Caco-2 (cell line): ENCODE results near the gene KIF6. TPM values are rescaled to one million over a fixed set of nuclear protein-coding genes. Genes with fewer than 3 reads are reported as not detected.

Source experiments
- BruUV-seq: library from RNA; stranded (reverse); fragments of 400-500 nt; replicated peaks from 2 replicates; lab custom pipeline; 2021; lab: Mats Ljungman, UMichigan
- CTCF ChIA-PET: fragments of 300-600 bp; sonication (Branson Sonifier 250); formaldehyde crosslinking; loops from one replicate; lab custom pipeline; 2022; ENCODE audit warnings: antibody characterized with exemption; lab: Charles Lee
- POLR2A ChIA-PET: fragments of 300-600 bp; sonication (Branson Sonifier 250); formaldehyde crosslinking; loops from one replicate; lab custom pipeline; 2022; ENCODE audit warnings: antibody characterized with exemption; lab: Charles Lee
- DNase-seq, 2 experiments: peaks; one replicate each; pipeline versions ENCODE4 v3.0.0 to v3.0.0-alpha.2; 2020 to 2022
- H3K27me3 ChIP-seq: replicated peaks from 2 replicates; pipeline ENCODE4 v1.6.0; 2011; ENCODE audit warnings: low read length; ENCODE audit not compliant: control insufficient read depth, insufficient read depth
- H3K36me3 ChIP-seq: 2 replicates; pipeline ENCODE4 v1.5.1; 2011; ENCODE audit warnings: low read length; ENCODE audit not compliant: control insufficient read depth, insufficient read depth
- H3K4me1 ChIP-seq: fragments of 250-450 bp; sonication (Bioruptor Pico); 2 replicates; pipeline ENCODE4 v1.5.1; 2020; ENCODE audit warnings: mild to moderate bottlenecking
- H3K4me3 ChIP-seq: 2 replicates; pipeline ENCODE4 v1.5.1; 2011; ENCODE audit warnings: low read depth, mild to moderate bottlenecking, control low read depth, low read length
- H3K9me3 ChIP-seq: fragments of 250-450 bp; sonication (Bioruptor Pico); 2 replicates; pipeline ENCODE4 v1.5.1; 2020; ENCODE audit warnings: mild to moderate bottlenecking, moderate library complexity
- H3K27ac Mint-ChIP-seq: one replicate; pipeline ENCODE4 v1.8.0; 2022; ENCODE audit warnings: mixed read lengths; ENCODE audit not compliant: unreplicated experiment
- H3K27me3 Mint-ChIP-seq: one replicate; pipeline ENCODE4 v1.8.0; 2022; ENCODE audit warnings: mixed read lengths; ENCODE audit not compliant: insufficient read depth, unreplicated experiment
- H3K36me3 Mint-ChIP-seq: one replicate; pipeline ENCODE4 v1.8.0; 2022; ENCODE audit warnings: mild to moderate bottlenecking, mixed read lengths; ENCODE audit not compliant: insufficient read depth, unreplicated experiment
- H3K4me1 Mint-ChIP-seq: one replicate; pipeline ENCODE4 v1.8.0; 2022; ENCODE audit warnings: low read depth, mixed read lengths; ENCODE audit not compliant: unreplicated experiment
- H3K4me3 Mint-ChIP-seq: one replicate; pipeline ENCODE4 v1.8.0; 2022; ENCODE audit warnings: mild to moderate bottlenecking, moderate library complexity, mixed read lengths; ENCODE audit not compliant: unreplicated experiment
- H3K9me3 Mint-ChIP-seq: one replicate; pipeline ENCODE4 v1.8.0; 2022; ENCODE audit warnings: mixed read lengths; ENCODE audit not compliant: unreplicated experiment
- intact Hi-C: fragments of 100-400 bp; cut with micrococcal nuclease; formaldehyde crosslinking; loops from one replicate; pipeline ENCODE4 v1.10.0; 2022; ENCODE audit not compliant: unreplicated experiment
- total RNA-seq: library from RNA; stranded (reverse); gene quantifications from 2 replicates; pipeline ENCODE4 v1.2.3, GENCODE V29; 2022
- TF ChIP-seq, protein P1 (sequence below), 2 experiments: fragments of 200-600 bp in 1 of 2; IDR thresholded peaks; 1 replicate in 1 of 2; 2 replicates in 1 of 2; pipeline versions ENCODE4 v1.5.1 to v1.8.0; 2011 to 2022; ENCODE audit warnings: antibody characterized with exemption in 1 of 2, control low read depth in 1 of 2, inconsistent platforms in 1 of 2, low read depth in 1 of 2, low read length in 1 of 2, mild to moderate bottlenecking in 1 of 2, moderate library complexity in 1 of 2; ENCODE audit not compliant: insufficient read depth in 1 of 2, severe bottlenecking in 1 of 2, unreplicated experiment in 1 of 2

KIF6 gene
- total RNA-seq, 1 experiment from 2014 or later = not detected

DNA sequence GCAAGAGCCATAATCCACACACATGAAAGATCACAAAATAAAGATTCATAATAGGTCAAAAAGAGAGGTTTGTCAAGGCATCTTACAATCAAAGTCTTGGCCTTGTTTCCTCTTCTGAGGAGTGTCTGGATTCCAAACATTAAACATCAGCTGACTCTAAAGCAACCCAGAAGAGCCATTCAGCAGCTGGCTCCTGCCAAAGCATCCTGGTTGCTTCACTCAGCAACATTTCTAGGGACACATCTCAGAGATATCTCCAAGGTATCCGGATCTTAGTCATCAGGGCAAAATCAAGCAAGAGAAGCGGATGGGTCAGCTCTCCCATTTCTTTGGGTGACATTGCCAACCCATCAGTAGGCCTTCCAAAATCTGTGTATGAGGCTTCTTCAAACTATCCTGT, 139.6 kb downstream of the KIF6 start:
- Mint-ChIP-seq H3K27ac (no peak overlapping the region), H3K4me3 (no peak overlapping the region), H3K9me3 (no peaks in the 10 kb centered on the region), H3K27me3 (no peaks in the 10 kb centered on the region), H3K36me3 (no peaks in the 10 kb centered on the region), H3K4me1 (no peaks in the 10 kb centered on the region)
- Histone ChIP-seq H3K4me1 (no peaks in the 10 kb centered on the region), H3K9me3 (no peaks in the 10 kb centered on the region), H3K27me3 (no peaks in the 10 kb centered on the region; the same call in 1 of the 2 replicates), H3K36me3 (no peaks in the 10 kb centered on the region), H3K4me3 (no peak overlapping the region)
- TF ChIP-seq, protein P1, sequence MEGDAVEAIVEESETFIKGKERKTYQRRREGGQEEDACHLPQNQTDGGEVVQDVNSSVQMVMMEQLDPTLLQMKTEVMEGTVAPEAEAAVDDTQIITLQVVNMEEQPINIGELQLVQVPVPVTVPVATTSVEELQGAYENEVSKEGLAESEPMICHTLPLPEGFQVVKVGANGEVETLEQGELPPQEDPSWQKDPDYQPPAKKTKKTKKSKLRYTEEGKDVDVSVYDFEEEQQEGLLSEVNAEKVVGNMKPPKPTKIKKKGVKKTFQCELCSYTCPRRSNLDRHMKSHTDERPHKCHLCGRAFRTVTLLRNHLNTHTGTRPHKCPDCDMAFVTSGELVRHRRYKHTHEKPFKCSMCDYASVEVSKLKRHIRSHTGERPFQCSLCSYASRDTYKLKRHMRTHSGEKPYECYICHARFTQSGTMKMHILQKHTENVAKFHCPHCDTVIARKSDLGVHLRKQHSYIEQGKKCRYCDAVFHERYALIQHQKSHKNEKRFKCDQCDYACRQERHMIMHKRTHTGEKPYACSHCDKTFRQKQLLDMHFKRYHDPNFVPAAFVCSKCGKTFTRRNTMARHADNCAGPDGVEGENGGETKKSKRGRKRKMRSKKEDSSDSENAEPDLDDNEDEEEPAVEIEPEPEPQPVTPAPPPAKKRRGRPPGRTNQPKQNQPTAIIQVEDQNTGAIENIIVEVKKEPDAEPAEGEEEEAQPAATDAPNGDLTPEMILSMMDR (IDR thresholded peaks at IDR 0.05; ENCODE audit: insufficient read depth in 1 of 2, low read depth in 1 of 2, low read length in 1 of 2, severe bottlenecking in 1 of 2, unreplicated experiment in 1 of 2) = no peak
- ChIA-PET CTCF (no interaction called here), POLR2A (no interaction called here)
- DNase-seq = no peak
- BruUV-seq = no TSS peak
- intact Hi-C loops = no loop called here

DNA sequence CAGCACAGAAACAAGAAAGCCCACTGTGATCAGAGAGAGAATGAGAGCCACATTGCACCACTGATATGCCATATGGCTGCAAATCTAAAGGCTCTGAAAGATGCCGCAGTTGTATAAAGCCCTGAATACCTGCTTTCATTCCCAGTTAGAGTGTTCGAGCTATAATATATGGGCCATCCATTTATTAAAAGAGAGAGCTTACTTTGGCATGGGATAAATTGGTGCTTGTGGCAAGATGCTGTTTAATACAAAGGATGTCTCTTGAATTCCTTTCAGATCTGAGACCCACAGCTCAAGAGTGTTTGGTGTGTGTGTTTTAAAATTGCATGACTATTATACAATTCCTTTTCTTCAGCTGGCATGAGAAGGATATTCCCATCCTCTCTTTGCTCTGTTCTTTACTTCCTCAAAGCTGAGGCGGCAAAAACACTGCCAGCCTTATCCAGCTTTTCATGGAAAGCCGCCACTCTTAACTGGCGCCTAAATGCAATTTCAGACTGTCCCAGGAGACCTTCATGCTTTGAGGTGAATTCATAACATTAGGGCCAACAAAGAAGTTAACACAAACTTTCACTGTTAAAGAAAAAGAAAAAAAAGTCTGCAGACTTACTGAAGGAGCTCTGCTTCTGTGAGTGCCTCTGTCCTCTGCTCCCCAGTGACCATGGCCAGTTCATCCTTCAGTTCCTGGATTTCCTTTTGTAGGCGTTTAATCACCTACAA, 147.6 kb downstream of the KIF6 start:
- no peaks in the 10 kb centered on the region for H3K36me3 Mint-ChIP-seq
- peaks cover 8% of the 10 kb centered on the region for H3K27me3 Mint-ChIP-seq
- DNase-seq = no peak
- H3K9me3 Mint-ChIP-seq = no peaks in the 10 kb centered on the region
- no peaks in the 10 kb centered on the region for H3K4me1 ChIP-seq
- no TSS peak for BruUV-seq
- no peak overlapping the region for H3K4me3 ChIP-seq
- ChIA-PET CTCF (no interaction called here), POLR2A (no interaction called here)
- H3K27ac Mint-ChIP-seq = no peak overlapping the region
- no peak overlapping the region for H3K4me3 Mint-ChIP-seq
- intact Hi-C loops = no loop called here
- H3K36me3 ChIP-seq = no peaks in the 10 kb centered on the region
- H3K27me3 ChIP-seq = no peaks in the 10 kb centered on the region
- H3K4me1 Mint-ChIP-seq = no peaks in the 10 kb centered on the region
- TF ChIP-seq, protein P1 (IDR thresholded peaks at IDR 0.05; ENCODE audit: insufficient read depth in 1 of 2, low read depth in 1 of 2, low read length in 1 of 2, severe bottlenecking in 1 of 2, unreplicated experiment in 1 of 2) = no peak
- H3K9me3 ChIP-seq = no peaks in the 10 kb centered on the region; the same call in 1 of the 2 replicates

DNA sequence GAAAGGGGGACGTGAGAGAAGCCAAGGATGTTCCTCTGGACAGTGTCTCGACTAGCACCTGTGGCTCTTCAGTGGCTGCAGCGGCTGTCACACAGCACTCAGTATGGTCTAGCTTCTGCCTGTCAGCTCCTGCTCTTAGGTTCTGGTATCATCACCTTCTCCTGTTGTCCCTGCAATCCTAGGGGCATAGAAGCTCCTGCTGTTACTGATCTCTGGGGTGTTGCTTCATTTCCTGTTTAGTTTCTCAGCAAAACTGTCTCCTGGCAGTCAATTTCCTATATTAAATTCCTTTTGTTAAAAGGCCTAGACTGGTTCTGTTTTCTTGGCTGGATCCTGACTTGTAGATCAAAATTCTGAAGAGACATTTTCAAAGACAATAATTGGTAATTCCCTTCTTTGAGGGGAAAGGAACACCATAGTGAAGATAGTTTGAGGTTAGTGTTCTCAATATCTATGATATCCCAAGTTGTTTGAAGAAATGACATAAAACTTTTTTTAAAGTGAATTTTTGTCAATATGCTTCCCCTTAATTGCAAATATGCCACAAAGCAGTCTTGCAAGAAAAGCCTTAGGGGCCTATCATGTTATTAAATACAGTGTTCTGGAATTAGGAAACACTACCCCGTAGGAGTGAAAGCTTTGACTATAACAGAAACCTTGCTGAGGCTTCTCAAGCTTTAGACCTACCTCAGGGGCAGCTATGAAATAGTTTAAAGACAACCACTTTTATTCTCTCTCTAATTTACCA, 148.5 kb downstream of the KIF6 start:
- Histone ChIP-seq H3K4me1 (no peaks in the 10 kb centered on the region), H3K9me3 (no peaks in the 10 kb centered on the region; the same call in 1 of the 2 replicates), H3K36me3 (no peaks in the 10 kb centered on the region), H3K4me3 (no peak overlapping the region), H3K27me3 (no peaks in the 10 kb centered on the region)
- Mint-ChIP-seq H3K9me3 (no peaks in the 10 kb centered on the region), H3K27me3 (peaks cover 8% of the 10 kb centered on the region), H3K4me1 (no peaks in the 10 kb centered on the region), H3K27ac (no peak overlapping the region), H3K36me3 (no peaks in the 10 kb centered on the region), H3K4me3 (no peak overlapping the region)
- intact Hi-C loops = no loop called here
- TF ChIP-seq, protein P1 (IDR thresholded peaks at IDR 0.05; ENCODE audit: insufficient read depth in 1 of 2, low read depth in 1 of 2, low read length in 1 of 2, severe bottlenecking in 1 of 2, unreplicated experiment in 1 of 2) = no peak
- no peak for DNase-seq
- CTCF ChIA-PET = no interaction called here
- BruUV-seq = no TSS peak
- POLR2A ChIA-PET = no interaction called here
